Putamen (tissue), 1 donor: ENCODE results near the gene CNTN4.
"Not testable (repeated sequence)": the region's sequence is repeated elsewhere in the genome, so short reads cannot be mapped to it uniquely, and the experiment has no call there.

Source experiments
- DNase-seq: peaks from one replicate; pipeline ENCODE4 v3.0.0-alpha.2; 2016; ENCODE audit warnings: low spot score

CNTN4 gene

GRCh38 chr3:2802429-2802828 lies 703.8 kb downstream of the CNTN4 start:
- DNase-seq = no peak

GRCh38 chr3:2807514-2807913 lies 708.8 kb downstream of the CNTN4 start:
- DNase-seq = no peak

- no peak for DNase-seq
These were observed 712.1 kb downstream of the CNTN4 start for GRCh38 chr3:2810723-2811122.

- no peak for DNase-seq
These were observed 720.9 kb downstream of the CNTN4 start for GRCh38 chr3:2819571-2819970.

GRCh38 chr3:2820982-2821381 lies 722.3 kb downstream of the CNTN4 start:
- not testable (repeated sequence) for DNase-seq

GRCh38 chr3:2822611-2823010 lies 723.9 kb downstream of the CNTN4 start:
- peak; percentile 14 for DNase-seq

- no peak for DNase-seq
These were observed 724.4 kb downstream of the CNTN4 start for GRCh38 chr3:2823031-2823430.

GRCh38 chr3:2823437-2824211 lies 725.0 kb downstream of the CNTN4 start:
- no peak for DNase-seq

GRCh38 chr3:2826036-2826435 lies 727.4 kb downstream of the CNTN4 start:
- DNase-seq = no peak

GRCh38 chr3:2826453-2826852 lies 727.8 kb downstream of the CNTN4 start:
- no peak for DNase-seq

GRCh38 chr3:2837239-2837638 lies 738.6 kb downstream of the CNTN4 start:
- DNase-seq = peak; percentile 63

GRCh38 chr3:2837910-2838309 lies 739.2 kb downstream of the CNTN4 start:
- DNase-seq = no peak

GRCh38 chr3:2838546-2839157 lies 740.0 kb downstream of the CNTN4 start:
- no peak for DNase-seq

GRCh38 chr3:2839876-2840275 lies 741.2 kb downstream of the CNTN4 start:
- no peak for DNase-seq

- no peak for DNase-seq
These were observed 748.6 kb downstream of the CNTN4 start for GRCh38 chr3:2847062-2847841.

- no peak for DNase-seq
These were observed 750.4 kb downstream of the CNTN4 start for GRCh38 chr3:2849092-2849491.

GRCh38 chr3:2850701-2851100 lies 752.0 kb downstream of the CNTN4 start:
- DNase-seq = no peak

GRCh38 chr3:2851361-2851760 lies 752.7 kb downstream of the CNTN4 start:
- no peak for DNase-seq

- DNase-seq = no peak
These were observed 753.2 kb downstream of the CNTN4 start for GRCh38 chr3:2851835-2852234.

GRCh38 chr3:2853651-2854050 lies 755.0 kb downstream of the CNTN4 start:
- no peak for DNase-seq

- no peak for DNase-seq
These were observed 757.8 kb downstream of the CNTN4 start for GRCh38 chr3:2856138-2857133.

- no peak for DNase-seq
These were observed 762.0 kb downstream of the CNTN4 start for GRCh38 chr3:2860626-2861025.
